Activated naive CD4-positive, alpha-beta T cell treated with anti-CD3 and anti-CD28 coated beads, Interleukin-2, amount 10 ng/mL, durations not matched to agents 5 hours and 36 hours (primary cell): Measurements from ENCODE around the gene ETDB. TPM values are rescaled to one million over a fixed set of nuclear protein-coding genes. Genes with fewer than 3 reads are reported as not detected.

Experiments used
- total RNA-seq, 2 experiments: library from RNA; stranded (reverse); gene quantifications; one replicate each; pipeline ENCODE4 v1.2.3, GENCODE V29; 2021

The ETDB gene
- total RNA-seq: not detected

GRCh38 chrX:135120056-135120576 lies at the start of gene ETDB:
ETDB (minus strand) TSS chrX:135120526; CDS start chrX:135119261, 1,265 bp downstream.

Other genes starting within 250 kb of the ETDB start
- gene MOSPD1, start 205.3 kb downstream of the ETDB start, total RNA-seq: 10 to 100 TPM; 13.8 to 14.7 TPM
- gene SMIM10, start 129.5 kb downstream of the ETDB start, total RNA-seq: under 1 TPM in 1 of 2 experiments, not detected in 1; 0.24 TPM
- gene RTL8B, start 98.0 kb downstream of the ETDB start, total RNA-seq: under 1 TPM; 0.48 to 0.58 TPM
- 10 to 100 TPM; 22.2 to 24.9 TPM for gene RTL8C, start 88.2 kb downstream of the ETDB start, total RNA-seq
- 10 to 100 TPM; 14.1 to 14.5 TPM for gene RTL8A, start 68.4 kb downstream of the ETDB start, total RNA-seq
- under 1 TPM; 0.07 to 0.23 TPM for gene SMIM10L2B, start 21.8 kb downstream of the ETDB start, total RNA-seq
- not detected for gene CT55, start 50.9 kb upstream of the ETDB start, total RNA-seq
- not detected for gene ETDA, start 131.5 kb upstream of the ETDB start, total RNA-seq
- not detected for gene ETDC, start 189.0 kb upstream of the ETDB start, total RNA-seq
- gene ZNF75D, start 223.6 kb upstream of the ETDB start, total RNA-seq: 10 to 100 TPM; 11.4 to 12.6 TPM
- gene ZNF449, start 224.3 kb upstream of the ETDB start, total RNA-seq: 1 to 10 TPM; 4.3 to 5.1 TPM